ENCODE measurements around the gene RAB27B. TPM values are rescaled to one million over a fixed set of nuclear protein-coding genes. Genes with fewer than 3 reads are reported as not detected.

Gene RAB27B
- total RNA-seq, 1 experiment from 2014 or later, result 13.2 TPM

DNA sequence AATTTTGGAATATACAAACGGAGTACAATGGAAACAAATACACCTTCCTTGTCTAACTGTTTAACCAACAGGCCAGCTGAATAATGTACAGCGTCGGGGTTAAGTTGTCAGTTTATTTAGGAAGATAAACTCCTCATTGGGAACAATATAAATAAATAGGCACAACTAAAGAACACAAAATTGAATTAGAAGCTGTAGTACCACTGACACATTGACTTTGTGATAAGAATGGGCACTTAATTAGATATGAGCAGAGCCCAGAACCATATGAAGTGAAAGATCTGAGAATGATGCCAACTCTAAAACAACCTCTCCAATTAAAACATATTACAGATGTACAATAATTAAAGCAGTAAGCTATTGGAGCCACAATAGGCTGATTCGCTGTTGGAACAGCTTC is 86.5 kb downstream of the RAB27B start:
- H2AFZ ChIP-seq (ENCODE audit: low read length), result no peak overlapping the region
- H3K9me2 ChIP-seq (replicated peaks; ENCODE audit: low read length), result no peaks in the 10 kb centered on the region
- no peak overlapping the region for H3K4me2 ChIP-seq (ENCODE audit: low read length)
- no peak overlapping the region for H3K9ac ChIP-seq (ENCODE audit: low read length)
- POLR2A ChIA-PET (ENCODE audit: unreplicated experiment), result interaction anchor here (0.6 kb wide), 1 partner anchor 786 kb away, joined by 4 read pairs; no protein-coding TSS in a partner anchor
- H4K20me1 ChIP-seq (ENCODE audit: low read length), result no peaks in the 10 kb centered on the region
- no peak overlapping the region for H3K27ac ChIP-seq (ENCODE audit: low read length)
- H3K27me3 ChIP-seq (ENCODE audit: low read length), result no peaks in the 10 kb centered on the region
- no peaks in the 10 kb centered on the region for H3K9me3 ChIP-seq (ENCODE audit: low read length)
- H3K4me1 ChIP-seq (ENCODE audit: insufficient read depth, low read length), result no peaks in the 10 kb centered on the region
- CTCF ChIA-PET, result no interaction called here
- ATAC-seq (no peak), DNase-seq (no peak)
- H3K79me2 ChIP-seq (ENCODE audit: low read length), result no peaks in the 10 kb centered on the region
- H3K36me3 ChIP-seq (ENCODE audit: low read depth, low read length), result no peaks in the 10 kb centered on the region
- no TSS peak for BruUV-seq (replicated peaks)
- H3K4me3 ChIP-seq (ENCODE audit: low read length), result no peak overlapping the region
- intact Hi-C loops (cut with micrococcal nuclease), result no loop called here
- TF ChIP-seq EZH2phosphoT487 (IDR thresholded peaks at IDR 0.05; ENCODE audit: borderline replicate concordance, low read length) (no peak), EZH2 (IDR thresholded peaks at IDR 0.05; ENCODE audit: low read length, unreplicated experiment) (no peak)
- TF ChIP-seq, protein P1, sequence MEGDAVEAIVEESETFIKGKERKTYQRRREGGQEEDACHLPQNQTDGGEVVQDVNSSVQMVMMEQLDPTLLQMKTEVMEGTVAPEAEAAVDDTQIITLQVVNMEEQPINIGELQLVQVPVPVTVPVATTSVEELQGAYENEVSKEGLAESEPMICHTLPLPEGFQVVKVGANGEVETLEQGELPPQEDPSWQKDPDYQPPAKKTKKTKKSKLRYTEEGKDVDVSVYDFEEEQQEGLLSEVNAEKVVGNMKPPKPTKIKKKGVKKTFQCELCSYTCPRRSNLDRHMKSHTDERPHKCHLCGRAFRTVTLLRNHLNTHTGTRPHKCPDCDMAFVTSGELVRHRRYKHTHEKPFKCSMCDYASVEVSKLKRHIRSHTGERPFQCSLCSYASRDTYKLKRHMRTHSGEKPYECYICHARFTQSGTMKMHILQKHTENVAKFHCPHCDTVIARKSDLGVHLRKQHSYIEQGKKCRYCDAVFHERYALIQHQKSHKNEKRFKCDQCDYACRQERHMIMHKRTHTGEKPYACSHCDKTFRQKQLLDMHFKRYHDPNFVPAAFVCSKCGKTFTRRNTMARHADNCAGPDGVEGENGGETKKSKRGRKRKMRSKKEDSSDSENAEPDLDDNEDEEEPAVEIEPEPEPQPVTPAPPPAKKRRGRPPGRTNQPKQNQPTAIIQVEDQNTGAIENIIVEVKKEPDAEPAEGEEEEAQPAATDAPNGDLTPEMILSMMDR (conservative IDR thresholded peaks at IDR 0.05; ENCODE audit: low read depth, low read length), result no peak
- H3F3A ChIP-seq (ENCODE audit: low read length, unreplicated experiment), result no peaks in the 10 kb centered on the region

GRCh38 chr18:54916507-54916906 is 88.2 kb downstream of the RAB27B start:
- no peaks in the 10 kb centered on the region for H3K36me3 ChIP-seq (ENCODE audit: low read depth, low read length)
- no peaks in the 10 kb centered on the region for H3K9me2 ChIP-seq (replicated peaks; ENCODE audit: low read length)
- ChIA-PET CTCF (no interaction called here), POLR2A (ENCODE audit: unreplicated experiment) (no interaction called here)
- H4K20me1 ChIP-seq (ENCODE audit: low read length), result no peaks in the 10 kb centered on the region
- no peak overlapping the region for H2AFZ ChIP-seq (ENCODE audit: low read length)
- no peaks in the 10 kb centered on the region for H3K27me3 ChIP-seq (ENCODE audit: low read length)
- H3K79me2 ChIP-seq (ENCODE audit: low read length), result no peaks in the 10 kb centered on the region
- BruUV-seq (replicated peaks), result no TSS peak
- intact Hi-C loops (cut with micrococcal nuclease), result no loop called here
- H3K9ac ChIP-seq (ENCODE audit: low read length), result no peak overlapping the region
- no peaks in the 10 kb centered on the region for H3K9me3 ChIP-seq (ENCODE audit: low read length)
- no peaks in the 10 kb centered on the region for H3K4me1 ChIP-seq (ENCODE audit: insufficient read depth, low read length)
- H3K4me3 ChIP-seq (ENCODE audit: low read length), result no peak overlapping the region
- TF ChIP-seq EZH2 (IDR thresholded peaks at IDR 0.05; ENCODE audit: low read length, unreplicated experiment), result no peak
- TF ChIP-seq, protein P1 (conservative IDR thresholded peaks at IDR 0.05; ENCODE audit: low read depth, low read length), result 0 out of 2 replicates have a peak, but pooled peaks have one; percentile 10
- no peak for DNase-seq
- no peak overlapping the region for H3K27ac ChIP-seq (ENCODE audit: low read length)
- no peaks in the 10 kb centered on the region for H3F3A ChIP-seq (ENCODE audit: low read length, unreplicated experiment)
- ATAC-seq, result no peak
- no peak overlapping the region for H3K4me2 ChIP-seq (ENCODE audit: low read length)

DNA sequence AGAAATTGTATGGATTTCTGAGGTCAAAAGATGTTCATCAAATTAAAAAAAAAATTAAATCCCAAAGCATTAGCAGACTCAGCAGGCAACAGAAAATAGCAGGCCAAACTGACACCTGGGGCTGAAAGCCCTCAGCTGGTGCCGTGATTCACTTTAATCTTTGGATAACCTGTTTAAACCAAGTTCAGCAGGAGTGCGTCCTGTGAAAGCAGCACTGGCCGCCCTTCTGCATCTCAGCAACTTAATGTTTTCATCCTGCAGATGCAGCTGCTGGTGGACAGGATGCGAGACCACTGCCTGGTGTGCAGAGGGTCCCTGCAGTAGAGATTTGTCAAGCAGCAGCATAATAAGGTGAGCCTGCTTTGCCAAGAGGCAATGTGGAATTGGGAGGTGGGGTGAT is 89.8 kb downstream of the RAB27B start:
- ChIA-PET CTCF (no interaction called here), POLR2A (ENCODE audit: unreplicated experiment) (no interaction called here)
- no peak overlapping the region for H2AFZ ChIP-seq (ENCODE audit: low read length)
- H3K27ac ChIP-seq (ENCODE audit: low read length), result no peak overlapping the region
- intact Hi-C loops (cut with micrococcal nuclease), result no loop called here
- H3K36me3 ChIP-seq (ENCODE audit: low read depth, low read length), result no peaks in the 10 kb centered on the region
- H3K79me2 ChIP-seq (ENCODE audit: low read length), result no peaks in the 10 kb centered on the region
- H3K9ac ChIP-seq (ENCODE audit: low read length), result no peak overlapping the region
- ATAC-seq (no peak), DNase-seq (no peak)
- TF ChIP-seq, protein P1 (conservative IDR thresholded peaks at IDR 0.05; ENCODE audit: low read depth, low read length), result no peak
- TF ChIP-seq EZH2phosphoT487 (IDR thresholded peaks at IDR 0.05; ENCODE audit: borderline replicate concordance, low read length), result no peak
- no peak for TF ChIP-seq EZH2 (IDR thresholded peaks at IDR 0.05; ENCODE audit: low read length, unreplicated experiment)
- no peaks in the 10 kb centered on the region for H4K20me1 ChIP-seq (ENCODE audit: low read length)
- no peaks in the 10 kb centered on the region for H3K27me3 ChIP-seq (ENCODE audit: low read length)
- no peaks in the 10 kb centered on the region for H3K9me2 ChIP-seq (replicated peaks; ENCODE audit: low read length)
- H3F3A ChIP-seq (ENCODE audit: low read length, unreplicated experiment), result no peaks in the 10 kb centered on the region
- H3K4me2 ChIP-seq (ENCODE audit: low read length), result no peak overlapping the region
- no peaks in the 10 kb centered on the region for H3K4me1 ChIP-seq (ENCODE audit: insufficient read depth, low read length)
- BruUV-seq (replicated peaks), result no TSS peak
- no peaks in the 10 kb centered on the region for H3K9me3 ChIP-seq (ENCODE audit: low read length)
- H3K4me3 ChIP-seq (ENCODE audit: low read length), result no peak overlapping the region
